MCF 10A (cell line): ENCODE data around the gene CSK. TPM values are rescaled to one million over a fixed set of nuclear protein-coding genes. Genes with fewer than 3 reads are reported as not detected.

ENCODE experiments used
- BruUV-seq: library from RNA; stranded (reverse); fragments of 400-500 nt; replicated peaks from 2 replicates; lab custom pipeline; 2021; lab: Mats Ljungman, UMichigan
- CTCF ChIA-PET: fragments of 300-600 bp; sonication (Branson Sonifier 250); formaldehyde crosslinking; extraction: SDS; loops from one replicate; lab custom pipeline; 2021; ENCODE audit warnings: antibody characterized with exemption, inconsistent platforms; lab: Yijun Ruan, JAX
- POLR2A ChIA-PET: fragments of 300-600, 350-650 bp; sonication (Branson Sonifier 250); formaldehyde crosslinking; extraction: SDS; loops from one replicate; lab custom pipeline; 2020; ENCODE audit warnings: antibody characterized with exemption, inconsistent platforms; lab: Yijun Ruan, JAX
- DNase-seq: peaks from one replicate; pipeline ENCODE4 v3.0.0-alpha.2; 2018; ENCODE audit not compliant: unreplicated experiment
- H3K27ac Mint-ChIP-seq: one replicate; pipeline ENCODE4 v1.8.0; 2022; ENCODE audit warnings: mild to moderate bottlenecking, low read depth, mixed read lengths; ENCODE audit not compliant: unreplicated experiment
- H3K27me3 Mint-ChIP-seq: one replicate; pipeline ENCODE4 v1.8.0; 2022; ENCODE audit warnings: mixed read lengths; ENCODE audit not compliant: insufficient read depth, unreplicated experiment
- H3K36me3 Mint-ChIP-seq: one replicate; pipeline ENCODE4 v1.8.0; 2022; ENCODE audit warnings: mild to moderate bottlenecking, moderate library complexity, mixed read lengths; ENCODE audit not compliant: insufficient read depth, unreplicated experiment
- H3K4me1 Mint-ChIP-seq: one replicate; pipeline ENCODE4 v1.8.0; 2022; ENCODE audit warnings: mixed read lengths; ENCODE audit not compliant: insufficient read depth, unreplicated experiment
- H3K4me3 Mint-ChIP-seq: one replicate; pipeline ENCODE4 v1.8.0; 2022; ENCODE audit warnings: mild to moderate bottlenecking, moderate library complexity, mixed read lengths; ENCODE audit not compliant: unreplicated experiment
- H3K9me3 Mint-ChIP-seq: one replicate; pipeline ENCODE4 v1.8.0; 2022; ENCODE audit warnings: mixed read lengths; ENCODE audit not compliant: unreplicated experiment
- CTCF ChIP-seq: fragments of 200-600 bp; IDR thresholded peaks from one replicate; pipeline ENCODE4 v1.8.0; 2022; ENCODE audit warnings: antibody characterized with exemption, mild to moderate bottlenecking; ENCODE audit not compliant: unreplicated experiment
- intact Hi-C: fragments of 100-400 bp; cut with micrococcal nuclease; formaldehyde crosslinking; loops from 2 replicates; pipeline ENCODE4 v1.14.1; 2022
- total RNA-seq: library from RNA; stranded (reverse); gene quantifications from 2 replicates; pipeline ENCODE4 v1.2.3, GENCODE V29; 2022

Gene CSK
- total RNA-seq, 1 experiment from 2014 or later = 65.3 TPM

- H3K4me1 Mint-ChIP-seq = peaks cover 8% of the 10 kb centered on the region
- DNase-seq = no peak
- no peak overlapping the region for H3K4me3 Mint-ChIP-seq
- ChIA-PET POLR2A (no interaction called here), CTCF (interaction anchor here (0.7 to 2.7 kb wide), 6 partner anchors 16 to 149 kb away, joined by 3 to 57 read pairs (median 9); no protein-coding TSS in a partner anchor)
- H3K9me3 Mint-ChIP-seq = no peaks in the 10 kb centered on the region
- no peaks in the 10 kb centered on the region for H3K27me3 Mint-ChIP-seq
- peaks cover 44% of the 10 kb centered on the region for H3K36me3 Mint-ChIP-seq
- no TSS peak for BruUV-seq
- no peak overlapping the region for H3K27ac Mint-ChIP-seq
- intact Hi-C loops = no loop called here
- TF ChIP-seq CTCF = no peak
Observed at GRCh38 chr15:74801311-74801997, 19.6 kb downstream of the CSK start.

- intact Hi-C loops = no loop called here
- H3K4me1 Mint-ChIP-seq = peaks cover 8% of the 10 kb centered on the region
- no peaks in the 10 kb centered on the region for H3K9me3 Mint-ChIP-seq
- H3K27me3 Mint-ChIP-seq = no peaks in the 10 kb centered on the region
- DNase-seq = no peak
- no TSS peak for BruUV-seq
- TF ChIP-seq CTCF = no peak
- H3K4me3 Mint-ChIP-seq = no peak overlapping the region
- H3K27ac Mint-ChIP-seq = no peak overlapping the region
- CTCF ChIA-PET = interaction anchor here (0.6 to 2.7 kb wide), 3 partner anchors 22 to 31 kb away, joined by 3 to 14 read pairs (median 3); no protein-coding TSS in a partner anchor
- POLR2A ChIA-PET = no interaction called here
- peaks cover 44% of the 10 kb centered on the region for H3K36me3 Mint-ChIP-seq
Observed at GRCh38 chr15:74802290-74802689, 20.4 kb downstream of the CSK start.

GRCh38 chr15:74802862-74803447 is 21.1 kb downstream of the CSK start:
- no peak for DNase-seq
- H3K36me3 Mint-ChIP-seq = peaks cover 42% of the 10 kb centered on the region
- POLR2A ChIA-PET = interaction anchor here (0.6 to 1.1 kb wide), 2 partner anchors 20 to 32 kb away, joined by 3 read pairs; no protein-coding TSS in a partner anchor
- no peaks in the 10 kb centered on the region for H3K27me3 Mint-ChIP-seq
- H3K4me3 Mint-ChIP-seq = no peak overlapping the region
- TF ChIP-seq CTCF = no peak
- peaks cover 11% of the 10 kb centered on the region for H3K4me1 Mint-ChIP-seq
- H3K9me3 Mint-ChIP-seq = no peaks in the 10 kb centered on the region
- intact Hi-C loops = no loop called here
- BruUV-seq = no TSS peak
- CTCF ChIA-PET = interaction anchor here (0.6 to 2.7 kb wide), 2 partner anchors 30 to 31 kb away, joined by 3 to 14 read pairs; no protein-coding TSS in a partner anchor
- H3K27ac Mint-ChIP-seq = no peak overlapping the region

- ChIA-PET CTCF (interaction anchor here (0.7 to 2.7 kb wide), 6 partner anchors 12 to 97 kb away, joined by 3 to 14 read pairs (median 3); no protein-coding TSS in a partner anchor), POLR2A (interaction anchor here (1.0 kb wide), 1 partner anchor 12 kb away, joined by 5 read pairs; no protein-coding TSS in a partner anchor)
- Mint-ChIP-seq H3K27ac (no peak overlapping the region), H3K27me3 (no peaks in the 10 kb centered on the region), H3K36me3 (peaks cover 34% of the 10 kb centered on the region), H3K9me3 (no peaks in the 10 kb centered on the region), H3K4me3 (no peak overlapping the region), H3K4me1 (peaks cover 25% of the 10 kb centered on the region)
- TF ChIP-seq CTCF = no peak
- DNase-seq = no peak
- BruUV-seq = no TSS peak
- intact Hi-C loops = no loop called here
Observed at GRCh38 chr15:74804935-74805334, 23.1 kb downstream of the CSK start.
